MM.1S (cell line): ENCODE data around the gene DSCAM.

Source experiments
- DNase-seq: peaks from one replicate; pipeline ENCODE4 v3.0.0-alpha.2; 2015
- H2AFZ ChIP-seq: fragments of 300-600 bp; sonication (generic); 2 replicates; pipeline ENCODE4 v1.6.0; 2016; ENCODE audit warnings: antibody characterized with exemption, low read length
- H3F3A ChIP-seq: fragments of 300-600 bp; sonication (generic); 2 replicates; pipeline ENCODE4 v1.6.1; 2016; ENCODE audit warnings: mild to moderate bottlenecking, antibody characterized with exemption, low read length, moderate library complexity, mixed read lengths; ENCODE audit not compliant: insufficient read depth
- H3K27ac ChIP-seq: fragments of 300-600 bp; sonication (generic); 2 replicates; pipeline ENCODE4 v1.5.1; 2016; ENCODE audit warnings: mild to moderate bottlenecking, low read length
- H3K27me3 ChIP-seq: fragments of 300-600 bp; sonication (generic); replicated peaks from 2 replicates; pipeline ENCODE4 v1.6.0; 2016; ENCODE audit warnings: low read length; ENCODE audit not compliant: insufficient read depth
- H3K36me3 ChIP-seq: fragments of 300-600 bp; sonication (generic); replicated peaks from 2 replicates; pipeline ENCODE4 v1.6.1; 2016; ENCODE audit warnings: mild to moderate bottlenecking, low read length, mixed read lengths; ENCODE audit not compliant: insufficient read depth
- H3K4me1 ChIP-seq: fragments of 300-600 bp; sonication (generic); 2 replicates; pipeline ENCODE4 v1.6.1; 2016; ENCODE audit warnings: low read length, mixed read lengths
- H3K4me2 ChIP-seq: fragments of 300-600 bp; sonication (generic); 2 replicates; pipeline ENCODE4 v1.6.0; 2016; ENCODE audit warnings: low read depth, low read length
- H3K4me3 ChIP-seq: fragments of 300-600 bp; sonication (generic); 2 replicates; pipeline ENCODE4 v1.5.1; 2016; ENCODE audit warnings: low read length, mixed read lengths
- H3K79me2 ChIP-seq: fragments of 300-600 bp; sonication (generic); 2 replicates; pipeline ENCODE4 v1.6.1; 2016; ENCODE audit warnings: mixed run types, low read length, mixed read lengths
- H3K9ac ChIP-seq: fragments of 300-600 bp; sonication (generic); 2 replicates; pipeline ENCODE4 v1.6.1; 2016; ENCODE audit warnings: low read length, mixed read lengths
- H3K9me2 ChIP-seq: fragments of 300-600 bp; sonication (generic); replicated peaks from 2 replicates; pipeline ENCODE4 v1.6.1; 2016; ENCODE audit warnings: mild to moderate bottlenecking, low read length, mixed read lengths; ENCODE audit not compliant: insufficient read depth
- H3K9me3 ChIP-seq: fragments of 300-600 bp; sonication (generic); replicated peaks from 2 replicates; pipeline ENCODE4 v1.6.1; 2016; ENCODE audit warnings: mild to moderate bottlenecking, low read length, mixed read lengths; ENCODE audit not compliant: insufficient read depth
- H4K20me1 ChIP-seq: fragments of 300-600 bp; sonication (generic); 2 replicates; pipeline ENCODE4 v1.6.1; 2016; ENCODE audit warnings: mild to moderate bottlenecking, low read length, moderate library complexity, mixed read lengths; ENCODE audit not compliant: insufficient read depth
- CTCF ChIP-seq: fragments of 300-600 bp; sonication (generic); IDR thresholded peaks from 2 replicates; pipeline ENCODE4 v1.5.1; 2016; ENCODE audit warnings: antibody characterized with exemption, low read length, mixed read lengths
- EZH2 ChIP-seq: fragments of 300-600 bp; sonication (generic); optimal IDR thresholded peaks from 2 replicates; pipeline ENCODE3; 2017; ENCODE audit warnings: low read depth, mild to moderate bottlenecking, antibody characterized with exemption, low read length, mixed read lengths
- EZH2phosphoT487 ChIP-seq: fragments of 300-600 bp; sonication (generic); IDR thresholded peaks from 2 replicates; pipeline ENCODE4 v1.6.1; 2018; ENCODE audit warnings: antibody characterized with exemption, low read length

DSCAM gene

GRCh38 chr21:40200946-40201345, 646.0 kb downstream of the DSCAM start:
- no peaks in the 10 kb centered on the region for H3K9me3 ChIP-seq
- H3F3A ChIP-seq = no peaks in the 10 kb centered on the region
- TF ChIP-seq EZH2phosphoT487 = no peak
- TF ChIP-seq EZH2 = no peak
- no peak for TF ChIP-seq CTCF
- no peak overlapping the region for H3K4me2 ChIP-seq
- H3K27me3 ChIP-seq = no peaks in the 10 kb centered on the region
- no peak overlapping the region for H3K9ac ChIP-seq
- H3K79me2 ChIP-seq = no peaks in the 10 kb centered on the region
- no peaks in the 10 kb centered on the region for H4K20me1 ChIP-seq
- H2AFZ ChIP-seq = no peak overlapping the region
- no peak overlapping the region for H3K4me3 ChIP-seq
- H3K27ac ChIP-seq = no peak overlapping the region
- DNase-seq = no peak
- no peaks in the 10 kb centered on the region for H3K4me1 ChIP-seq
- H3K9me2 ChIP-seq = no peaks in the 10 kb centered on the region
- no peaks in the 10 kb centered on the region for H3K36me3 ChIP-seq

GRCh38 chr21:40200126-40200525, 646.8 kb downstream of the DSCAM start:
- Histone ChIP-seq H3K9me2 (no peaks in the 10 kb centered on the region), H3F3A (no peaks in the 10 kb centered on the region), H3K79me2 (no peaks in the 10 kb centered on the region), H3K9me3 (no peaks in the 10 kb centered on the region), H3K27ac (no peak overlapping the region), H4K20me1 (no peaks in the 10 kb centered on the region), H2AFZ (no peak overlapping the region), H3K4me1 (no peaks in the 10 kb centered on the region), H3K4me2 (no peak overlapping the region), H3K36me3 (no peaks in the 10 kb centered on the region), H3K4me3 (no peak overlapping the region), H3K9ac (no peak overlapping the region), H3K27me3 (no peaks in the 10 kb centered on the region)
- TF ChIP-seq EZH2 = no peak
- TF ChIP-seq EZH2phosphoT487 = no peak
- TF ChIP-seq CTCF = no peak
- no peak for DNase-seq

- H3K79me2 ChIP-seq = no peaks in the 10 kb centered on the region
- H3K4me2 ChIP-seq = no peak overlapping the region
- H3K27me3 ChIP-seq = no peaks in the 10 kb centered on the region
- H3K9me3 ChIP-seq = no peaks in the 10 kb centered on the region
- TF ChIP-seq CTCF = no peak
- no peak for TF ChIP-seq EZH2
- no peak for TF ChIP-seq EZH2phosphoT487
- no peak overlapping the region for H3K9ac ChIP-seq
- no peaks in the 10 kb centered on the region for H4K20me1 ChIP-seq
- no peaks in the 10 kb centered on the region for H3K9me2 ChIP-seq
- H2AFZ ChIP-seq = no peak overlapping the region
- H3K4me1 ChIP-seq = no peaks in the 10 kb centered on the region
- H3F3A ChIP-seq = no peaks in the 10 kb centered on the region
- H3K36me3 ChIP-seq = no peaks in the 10 kb centered on the region
- no peak for DNase-seq
- no peak overlapping the region for H3K4me3 ChIP-seq
- H3K27ac ChIP-seq = no peak overlapping the region
These were observed 652.6 kb downstream of the DSCAM start for GRCh38 chr21:40194185-40194980.
